Endodermal cell (in vitro differentiated cells): ENCODE data around the gene FUZ. TPM values are rescaled to one million over a fixed set of nuclear protein-coding genes. Genes with fewer than 3 reads are reported as not detected.
A peak's percentile ranks its signal among the peaks of the same experiment; 100 is the strongest.

Experiments
- DNase-seq: peaks from one replicate; pipeline ENCODE4 v3.0.0-alpha.2; 2017
- H3K27ac ChIP-seq: 2 replicates; pipeline ENCODE4 v1.5.1; 2013; ENCODE audit warnings: mild to moderate bottlenecking, low read depth, low read length, moderate library complexity
- H3K27me3 ChIP-seq: 2 replicates; pipeline ENCODE4 v1.6.1; 2013; ENCODE audit warnings: mild to moderate bottlenecking, low read length, moderate library complexity; ENCODE audit not compliant: insufficient read depth, control insufficient read depth, poor library complexity, severe bottlenecking
- H3K36me3 ChIP-seq: 2 replicates; pipeline ENCODE4 v1.7.0; 2013; ENCODE audit warnings: mild to moderate bottlenecking, low read length, moderate library complexity; ENCODE audit not compliant: control insufficient read depth, insufficient read depth
- H3K4me1 ChIP-seq: one replicate; pipeline ENCODE4 v1.7.0; 2013; ENCODE audit warnings: low read length; ENCODE audit not compliant: control insufficient read depth, insufficient read depth
- H3K4me3 ChIP-seq: 2 replicates; pipeline ENCODE4 v1.5.1; 2013; ENCODE audit warnings: mild to moderate bottlenecking, low read length, moderate library complexity
- H3K9ac ChIP-seq: 2 replicates; pipeline ENCODE4 v1.6.1; 2013; ENCODE audit warnings: mild to moderate bottlenecking, low read length, moderate library complexity; ENCODE audit not compliant: poor library complexity, severe bottlenecking; ENCODE audit errors: extremely low read depth
- H3K9me3 ChIP-seq: 2 replicates; pipeline ENCODE4 v1.6.1; 2013; ENCODE audit warnings: mild to moderate bottlenecking, low read length, moderate library complexity; ENCODE audit not compliant: control insufficient read depth
- H3K27ac Mint-ChIP-seq: 2 replicates; pipeline ENCODE4 v1.8.0; 2020; ENCODE audit warnings: mixed read lengths
- H3K27me3 Mint-ChIP-seq: 2 replicates; pipeline ENCODE4 v1.8.0; 2021; ENCODE audit warnings: mild to moderate bottlenecking, mixed read lengths; ENCODE audit not compliant: insufficient read depth
- H3K36me3 Mint-ChIP-seq: 2 replicates; pipeline ENCODE4 v1.8.0; 2020; ENCODE audit warnings: low read depth, mixed read lengths
- H3K4me1 Mint-ChIP-seq: 2 replicates; pipeline ENCODE4 v1.8.0; 2020; ENCODE audit warnings: mixed read lengths
- H3K4me3 Mint-ChIP-seq: 2 replicates; pipeline ENCODE4 v1.8.0; 2020; ENCODE audit warnings: mild to moderate bottlenecking, moderate library complexity, mixed read lengths
- H3K9me3 Mint-ChIP-seq: 2 replicates; pipeline ENCODE4 v1.8.0; 2020; ENCODE audit warnings: mild to moderate bottlenecking, mixed read lengths
- WGBS, 2 experiments: methylation state at CpG; one replicate each; pipeline versions ENCODE4 v1.1.5 to v1.1.7; 2013; ENCODE audit warnings: missing lambda C conversion rate in 2 of 2, mixed read lengths in 1 of 2; ENCODE audit not compliant: insufficient coverage in 1 of 2, insufficient read length in 1 of 2; 5-methylcytosine and 5-hydroxymethylcytosine counted together
- total RNA-seq, 2 donors: library from RNA; stranded (reverse); fragmentation: NEBNext Ultra II Directional in 1 of 2; extraction: Animal tissue kit (Norgen Biotek cat#: 25700) in 1 of 2; gene quantifications; 2 replicates in 1 of 2; 3 replicates in 1 of 2; pipeline ENCODE4 v1.2.1, GENCODE V29; 2021
- TF ChIP-seq, protein P1 (sequence below): fragments of 200-600 bp; sonication (generic); conservative IDR thresholded peaks from 2 replicates; pipeline ENCODE4 v1.5.0; 2021; ENCODE audit warnings: antibody characterized with exemption, mild to moderate bottlenecking

Gene FUZ
- total RNA-seq, 2 donors from 2014 or later, result 26.1 to 41.2 TPM

DNA sequence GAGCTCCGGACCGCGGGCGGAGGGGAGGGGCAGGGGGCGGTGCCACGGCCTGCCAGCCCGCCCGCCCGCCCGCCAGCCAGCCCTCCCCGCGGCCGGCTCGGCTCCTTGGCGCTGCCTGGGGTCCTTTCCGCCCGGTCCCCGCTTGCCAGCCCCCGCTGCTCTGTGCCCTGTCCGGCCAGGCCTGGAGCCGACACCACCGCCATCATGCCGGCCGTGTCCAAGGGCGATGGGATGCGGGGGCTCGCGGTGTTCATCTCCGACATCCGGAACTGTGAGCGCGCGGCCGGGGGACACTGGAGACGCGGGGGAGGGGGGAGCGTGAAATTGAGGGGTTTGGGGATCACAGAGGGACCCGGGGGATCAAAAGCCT, 46.2 kb downstream of the FUZ start, which contains the start of gene AP2A1:
TSS of gene AP2A1 (plus strand) at position 72 of the 370 bp plus-strand sequence. CDS start at position 205, 133 bp downstream.
- peak within 1 kb of the TSS; percentile 95 for H3K9ac ChIP-seq
- 0% methylated on average over 1 to 38 of the region's 38 CpGs for WGBS, 2 experiments
- Mint-ChIP-seq H3K4me1 (peaks cover 14% of the 10 kb centered on the region), H3K9me3 (peaks cover 2% of the 10 kb centered on the region), H3K4me3 (peak within 1 kb of the TSS; percentile 89), H3K27ac (peak within 1 kb of the TSS; percentile 99), H3K27me3 (no peaks in the 10 kb centered on the region), H3K36me3 (peaks cover 9% of the 10 kb centered on the region)
- H3K36me3 ChIP-seq, result no peaks in the 10 kb centered on the region
- no peaks in the 10 kb centered on the region for H3K4me1 ChIP-seq
- peak within 1 kb of the TSS; percentile 97 for H3K4me3 ChIP-seq
- peak within 1 kb of the TSS; percentile 90 for H3K27ac ChIP-seq
- H3K27me3 ChIP-seq, result no peaks in the 10 kb centered on the region
- TF ChIP-seq, protein P1, sequence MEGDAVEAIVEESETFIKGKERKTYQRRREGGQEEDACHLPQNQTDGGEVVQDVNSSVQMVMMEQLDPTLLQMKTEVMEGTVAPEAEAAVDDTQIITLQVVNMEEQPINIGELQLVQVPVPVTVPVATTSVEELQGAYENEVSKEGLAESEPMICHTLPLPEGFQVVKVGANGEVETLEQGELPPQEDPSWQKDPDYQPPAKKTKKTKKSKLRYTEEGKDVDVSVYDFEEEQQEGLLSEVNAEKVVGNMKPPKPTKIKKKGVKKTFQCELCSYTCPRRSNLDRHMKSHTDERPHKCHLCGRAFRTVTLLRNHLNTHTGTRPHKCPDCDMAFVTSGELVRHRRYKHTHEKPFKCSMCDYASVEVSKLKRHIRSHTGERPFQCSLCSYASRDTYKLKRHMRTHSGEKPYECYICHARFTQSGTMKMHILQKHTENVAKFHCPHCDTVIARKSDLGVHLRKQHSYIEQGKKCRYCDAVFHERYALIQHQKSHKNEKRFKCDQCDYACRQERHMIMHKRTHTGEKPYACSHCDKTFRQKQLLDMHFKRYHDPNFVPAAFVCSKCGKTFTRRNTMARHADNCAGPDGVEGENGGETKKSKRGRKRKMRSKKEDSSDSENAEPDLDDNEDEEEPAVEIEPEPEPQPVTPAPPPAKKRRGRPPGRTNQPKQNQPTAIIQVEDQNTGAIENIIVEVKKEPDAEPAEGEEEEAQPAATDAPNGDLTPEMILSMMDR, result no peak
- DNase-seq, result no peak
- H3K9me3 ChIP-seq, result no peaks in the 10 kb centered on the region

DNA sequence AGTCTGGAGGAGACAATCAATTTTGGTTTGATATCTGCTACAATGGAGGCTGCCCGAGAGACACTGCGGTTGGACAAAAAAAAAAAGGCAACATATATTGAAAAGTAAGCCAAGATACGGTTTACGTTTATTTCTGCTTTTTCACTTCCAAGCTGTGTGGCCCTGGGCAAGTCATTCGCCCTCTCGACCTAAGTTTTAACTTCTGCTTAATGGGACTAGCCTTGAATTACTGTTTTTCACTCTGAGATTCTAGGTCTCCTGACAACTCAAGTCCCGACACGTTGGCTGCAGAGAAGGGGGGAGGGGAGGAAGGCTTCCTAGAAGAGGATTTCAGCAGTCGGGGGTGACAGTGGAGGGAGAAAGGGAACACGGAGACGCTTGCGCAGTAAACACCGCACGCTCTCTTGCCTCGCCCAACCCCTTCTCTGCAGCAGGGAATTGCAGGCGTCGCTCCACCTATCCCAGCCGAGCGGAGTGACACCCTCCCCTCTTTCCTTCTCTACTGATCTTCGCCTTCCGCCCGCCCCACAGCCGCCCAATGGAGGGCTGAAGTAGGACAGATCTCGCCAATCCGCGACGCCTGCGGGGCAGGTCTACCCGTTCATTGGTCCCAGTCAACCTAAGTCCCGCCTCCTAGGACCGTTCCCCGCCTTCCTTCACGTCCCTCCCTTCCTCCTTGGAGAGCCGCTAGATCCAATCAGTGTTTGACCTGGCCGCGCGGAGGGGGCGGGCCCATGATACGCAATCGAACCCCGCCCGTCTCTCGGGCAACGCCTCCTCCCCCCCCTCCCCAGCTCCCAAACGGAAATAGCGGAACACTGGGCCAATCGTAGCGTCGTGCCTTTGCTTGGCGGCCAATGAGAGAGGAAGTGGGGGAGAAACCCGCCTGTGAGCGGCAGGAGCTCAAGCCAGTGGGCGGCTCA, 46.8 kb downstream of the FUZ start:
- no peaks in the 10 kb centered on the region for H3K36me3 ChIP-seq
- peak overlapping the region; percentile 99 for H3K27ac Mint-ChIP-seq
- 1 to 2% methylated on average over 11 to 53 of the region's 53 CpGs for WGBS, 2 experiments
- peak overlapping the region; percentile 77 for H3K4me3 ChIP-seq
- H3K9me3 ChIP-seq, result no peaks in the 10 kb centered on the region
- peaks cover 3% of the 10 kb centered on the region for H3K36me3 Mint-ChIP-seq
- peak overlapping the region; percentile 95 for H3K9ac ChIP-seq
- peak overlapping the region; percentile 89 for H3K4me3 Mint-ChIP-seq
- H3K4me1 ChIP-seq, result peaks cover 3% of the 10 kb centered on the region
- TF ChIP-seq, protein P1, result no peak
- peaks cover 19% of the 10 kb centered on the region for H3K4me1 Mint-ChIP-seq
- peaks cover 2% of the 10 kb centered on the region for H3K9me3 Mint-ChIP-seq
- no peaks in the 10 kb centered on the region for H3K27me3 Mint-ChIP-seq
- H3K27ac ChIP-seq, result peak overlapping the region; percentile 90
- DNase-seq, result peak; percentile 100
- no peaks in the 10 kb centered on the region for H3K27me3 ChIP-seq

DNA sequence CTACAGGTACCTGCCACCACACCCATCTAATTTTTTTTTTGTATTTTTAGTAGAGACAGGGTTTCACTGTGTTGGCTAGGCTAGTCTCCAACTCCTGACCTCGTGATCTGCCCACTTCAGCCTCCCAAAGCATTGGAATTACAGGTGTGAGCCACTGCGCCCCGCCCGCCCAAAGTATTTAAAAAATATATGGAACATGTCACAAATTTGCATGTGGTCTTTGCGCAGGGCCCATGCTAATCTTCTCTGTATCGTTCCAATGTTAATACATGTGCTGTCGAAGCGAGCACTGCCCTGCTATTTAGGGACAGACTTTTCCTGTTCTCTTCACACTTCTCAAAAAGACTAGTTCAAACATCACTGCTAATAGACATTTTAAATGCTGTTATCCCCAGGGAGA, 48.8 kb downstream of the FUZ start:
- Histone ChIP-seq H3K4me1 (peaks cover 4% of the 10 kb centered on the region), H3K27ac (no peak overlapping the region), H3K27me3 (no peaks in the 10 kb centered on the region), H3K9me3 (no peaks in the 10 kb centered on the region), H3K4me3 (no peak overlapping the region), H3K9ac (no peak overlapping the region), H3K36me3 (no peaks in the 10 kb centered on the region)
- Mint-ChIP-seq H3K4me3 (no peak overlapping the region), H3K27me3 (no peaks in the 10 kb centered on the region), H3K27ac (no peak overlapping the region), H3K36me3 (peaks cover 3% of the 10 kb centered on the region), H3K4me1 (peaks cover 22% of the 10 kb centered on the region), H3K9me3 (peaks cover 2% of the 10 kb centered on the region)
- WGBS, 2 experiments, result 90 to 96% methylated on average over 8 of the region's 8 CpGs
- DNase-seq, result no peak
- TF ChIP-seq, protein P1, result no peak
